Uterus (tissue), 2 donors: ENCODE results near the gene OR4E2.

Source experiments
- CTCF ChIP-seq, 4 experiments: fragments of 200-600 bp in 2 of 4; fragments of 450-650 bp in 2 of 4; sonication (generic) in 2 of 4; IDR thresholded peaks; one replicate each; pipeline ENCODE4 v1.5.1; 2016 to 2019; ENCODE audit warnings: antibody characterized with exemption in 4 of 4, mild to moderate bottlenecking in 2 of 4, moderate library complexity in 1 of 4
- POLR2A ChIP-seq, 2 donors: fragments of 450-650 bp; IDR thresholded peaks; one replicate each; pipeline ENCODE4 v1.6.1; 2016; ENCODE audit warnings: antibody characterized with exemption in 2 of 2, mild to moderate bottlenecking in 1 of 2, moderate library complexity in 1 of 2

GRCh38 chr14:21699551-21699950 is 45.9 kb downstream of the OR4E2 start:
- TF ChIP-seq CTCF (IDR thresholded peaks at IDR 0.05) (no peak), POLR2A (IDR thresholded peaks at IDR 0.05) (no peak)
